VCaP (cell line): Measurements from ENCODE around the gene SCN3A.

Source experiments
- H3K27ac ChIP-seq: fragments of 450-650 bp; 2 replicates; pipeline ENCODE4 v1.5.1; 2017
- CTCF ChIP-seq: fragments of 450-650 bp; conservative IDR thresholded peaks from 2 replicates; pipeline ENCODE4 v1.5.1; 2017; ENCODE audit warnings: mild to moderate bottlenecking, moderate library complexity

SCN3A gene

GRCh38 chr2:165114346-165114939 is 89.4 kb downstream of the SCN3A start:
- TF ChIP-seq CTCF = no peak
- no peak overlapping the region for H3K27ac ChIP-seq

- TF ChIP-seq CTCF = no peak
- H3K27ac ChIP-seq = no peak overlapping the region
These were observed 90.4 kb downstream of the SCN3A start for GRCh38 chr2:165113414-165113813.

- TF ChIP-seq CTCF = no peak
- H3K27ac ChIP-seq = no peak overlapping the region
These were observed 91.1 kb downstream of the SCN3A start for GRCh38 chr2:165112789-165113188.

- TF ChIP-seq CTCF = no peak
These were observed 91.7 kb downstream of the SCN3A start for GRCh38 chr2:165112133-165112573.

GRCh38 chr2:165110394-165110793 is 93.5 kb downstream of the SCN3A start:
- TF ChIP-seq CTCF = no peak
- H3K27ac ChIP-seq = no peak overlapping the region

More at GRCh38 chr2:165112133-165112573, 91.7 kb downstream of the SCN3A start:
- no peak overlapping the region for H3K27ac ChIP-seq

- TF ChIP-seq CTCF = no peak
- H3K27ac ChIP-seq = no peak overlapping the region
These were observed 93.9 kb downstream of the SCN3A start for GRCh38 chr2:165109915-165110314.

- no peak overlapping the region for H3K27ac ChIP-seq
- TF ChIP-seq CTCF = no peak
These were observed 97.9 kb downstream of the SCN3A start for GRCh38 chr2:165105926-165106325.
